ENCODE results near the gene NEU4. TPM values are rescaled to one million over a fixed set of nuclear protein-coding genes. Genes with fewer than 3 reads are reported as not detected.
"Not testable (repeated sequence)": the region's sequence is repeated elsewhere in the genome, so short reads cannot be mapped to it uniquely, and the experiment has no call there.

Gene NEU4
- total and polyA plus RNA-seq, 2 of the 4 experiments (the other 2 are of a cell fraction): not detected

DNA sequence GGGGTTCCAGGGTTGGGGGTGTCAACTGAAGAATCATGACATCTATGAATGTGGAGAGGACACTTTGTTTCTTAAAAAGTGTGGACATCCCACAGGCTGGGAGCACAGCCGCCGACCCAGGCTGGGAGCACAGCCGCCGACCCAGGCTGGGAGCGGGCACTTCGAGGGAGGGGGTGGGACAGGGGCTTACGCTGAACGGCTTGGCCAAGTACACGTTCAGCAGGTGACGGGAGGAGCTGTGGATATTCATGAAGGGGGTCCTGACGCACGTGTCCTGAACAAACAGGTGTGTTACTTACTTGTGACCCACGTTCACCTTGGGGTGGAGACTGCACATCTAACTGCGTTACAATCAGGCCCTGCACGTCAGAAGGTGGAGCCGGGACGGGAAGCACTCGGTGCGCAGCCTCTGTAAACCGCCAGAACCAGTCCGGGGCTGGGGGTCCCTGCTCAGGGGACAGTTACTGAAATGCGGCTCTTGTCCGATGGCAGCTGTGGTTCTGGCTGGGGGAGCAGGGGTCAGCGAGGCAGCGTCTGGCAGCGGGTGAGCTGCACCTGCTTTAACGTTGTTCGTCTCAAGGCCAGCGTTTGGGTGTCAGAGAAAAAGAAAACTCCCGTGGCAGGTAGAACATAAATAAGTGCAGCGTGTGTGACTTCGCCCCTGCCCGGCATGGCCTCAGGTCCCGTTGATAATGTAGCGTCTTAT lies 8.6 kb upstream of the NEU4 start:
- peaks cover 32% of the 10 kb centered on the region for H3K27me3 ChIP-seq (ENCODE audit: control insufficient read depth, insufficient read depth, low read length)
- H3K4me1 ChIP-seq (ENCODE audit: control insufficient read depth, insufficient read depth, low read length); H3K4me3 ChIP-seq (ENCODE audit: insufficient read depth, low read depth, low read length); H3K36me3 ChIP-seq (ENCODE audit: control insufficient read depth, insufficient read depth, low read length); H3K4me2 ChIP-seq (ENCODE audit: low read depth, low read length); H3K9me1 ChIP-seq (ENCODE audit: insufficient read depth, low read length); H4K8ac ChIP-seq (ENCODE audit: low read depth in 2 of 2, low read length in 2 of 2); intact Hi-C loops (cut with micrococcal nuclease); H4K5ac ChIP-seq (ENCODE audit: low read depth, low read length); H4K20me1 ChIP-seq (ENCODE audit: insufficient read depth, low read length); H3K14ac ChIP-seq (replicated peaks; ENCODE audit: low read depth, low read length); in situ Hi-C loops (cut with MboI; ENCODE audit: low sequenced_read_pairs); H2BK120ac ChIP-seq (ENCODE audit: low read depth, low read length); H2AK9ac ChIP-seq (replicated peaks; ENCODE audit: low read depth, low read length, poor library complexity); H3K27ac ChIP-seq (ENCODE audit: insufficient read depth, low read length); H3K79me1 ChIP-seq (ENCODE audit: low read depth in 1 of 2, low read length in 2 of 2); POLR2A ChIA-PET (ENCODE audit: unreplicated experiment); H4K91ac ChIP-seq (ENCODE audit: insufficient read depth, low read depth, low read length); H2AFZ ChIP-seq (replicated peaks; ENCODE audit: low read length, poor library complexity); DNase-seq; H3K4ac ChIP-seq (ENCODE audit: low read depth, low read length); H3K9ac ChIP-seq (ENCODE audit: low read depth, low read length); H3K23ac ChIP-seq (ENCODE audit: low read depth, low read length); H3K56ac ChIP-seq (ENCODE audit: extremely low read depth, insufficient read depth, low read length); H2BK15ac ChIP-seq (ENCODE audit: low read depth, low read length); H2BK5ac ChIP-seq (ENCODE audit: low read depth, low read length, poor library complexity, severe bottlenecking); H3K18ac ChIP-seq (ENCODE audit: low read depth, low read length); dilution Hi-C loops (cut with HindIII; ENCODE audit: low sequenced_read_pairs, unreplicated experiment); ATAC-seq (ENCODE audit: low read depth); H2BK20ac ChIP-seq (ENCODE audit: low read depth, low read length); H3K9me3 ChIP-seq (ENCODE audit: control insufficient read depth, insufficient read depth, low read length); H2AK5ac ChIP-seq (ENCODE audit: low read depth, low read length); CTCF ChIA-PET; BruUV-seq (replicated peaks): not testable (repeated sequence)
- 73% methylated on average over 10 of the region's 35 CpGs; no CpG with 5 or more reads in 1 of the 2 experiments for WGBS, 2 experiments (ENCODE audit: extremely low coverage in 2 of 2, insufficient read length in 1 of 2)
